ENCODE results near the gene RASSF10.

- no peak for TF ChIP-seq CTCF (IDR thresholded peaks at IDR 0.05; ENCODE audit: low read depth, low read length)
- no peak for TF ChIP-seq EZH2phosphoT487 (IDR thresholded peaks at IDR 0.05; ENCODE audit: low read depth)
These were observed 1.7 kb upstream of the RASSF10 start for GRCh38 chr11:13007182-13008060.
